Gastroesophageal sphincter (tissue), 3 donors: Measurements from ENCODE around the gene AKAP8L.

Experiments used
- CTCF ChIP-seq, 4 experiments: fragments of 200-600 bp in 2 of 4; fragments of 450-650 bp in 2 of 4; sonication (generic) in 1 of 4; IDR thresholded peaks; one replicate each; pipeline ENCODE4 v1.5.1; 2017 to 2019; ENCODE audit warnings: antibody characterized with exemption in 4 of 4, mild to moderate bottlenecking in 2 of 4, moderate library complexity in 2 of 4
- EP300 ChIP-seq: sonication (generic); formaldehyde crosslinking; IDR thresholded peaks from one replicate; pipeline ENCODE4 v1.6.1; 2017; ENCODE audit warnings: antibody characterized with exemption, mild to moderate bottlenecking

GRCh38 chr19:15430526-15431120 lies 11.8 kb upstream of the AKAP8L start:
- TF ChIP-seq CTCF (IDR thresholded peaks at IDR 0.05) (no peak), EP300 (no peak)
